ENCODE data around the gene GOSR2.

GOSR2 gene

DNA sequence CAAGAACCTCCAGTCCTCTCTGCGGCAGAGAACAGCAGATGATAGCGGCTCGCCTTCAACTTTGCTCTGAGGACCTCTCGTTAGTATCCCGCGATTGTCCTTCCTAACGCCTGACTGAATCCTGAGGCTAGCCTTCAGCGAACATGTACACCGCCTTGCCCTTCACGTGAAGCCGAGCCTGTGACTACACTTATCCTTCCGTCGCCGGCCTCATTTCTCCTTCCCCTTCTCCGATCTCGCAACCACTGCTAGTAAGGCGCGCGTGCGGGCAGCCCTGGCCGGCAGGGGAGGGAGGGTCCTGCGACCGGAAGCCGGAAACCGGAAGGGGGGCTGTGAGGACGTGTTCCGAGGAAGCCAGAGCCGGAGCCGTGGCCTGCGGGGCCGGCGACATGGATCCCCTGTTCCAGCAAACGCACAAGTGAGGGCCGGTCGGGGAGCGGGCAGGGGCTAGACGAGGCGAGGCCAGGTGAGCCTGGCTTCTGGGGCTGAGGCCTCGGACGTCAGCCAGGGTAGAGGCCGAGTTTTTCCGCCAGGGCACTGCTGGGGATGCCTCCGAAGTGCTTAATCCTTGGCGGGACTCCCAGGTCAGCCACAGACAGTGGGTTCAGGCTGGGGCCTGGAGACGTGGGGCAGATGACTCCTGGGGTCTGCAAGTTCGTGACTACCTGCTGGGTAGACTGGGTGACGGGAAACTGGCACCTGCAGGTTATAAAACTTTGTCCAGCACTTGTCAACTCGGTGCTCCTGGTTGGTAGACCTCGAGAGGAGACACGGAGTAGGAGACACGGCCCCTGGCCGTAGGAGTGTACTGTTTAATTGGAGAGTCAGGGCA lies at the start of gene GOSR2:
Gene GOSR2 (plus strand): TSS at position 357 of the 832 bp plus-strand sequence. CDS start 33 bp downstream, at position 390.
- DNase-seq (ENCODE audit: low spot score): peak; percentile 93

DNA sequence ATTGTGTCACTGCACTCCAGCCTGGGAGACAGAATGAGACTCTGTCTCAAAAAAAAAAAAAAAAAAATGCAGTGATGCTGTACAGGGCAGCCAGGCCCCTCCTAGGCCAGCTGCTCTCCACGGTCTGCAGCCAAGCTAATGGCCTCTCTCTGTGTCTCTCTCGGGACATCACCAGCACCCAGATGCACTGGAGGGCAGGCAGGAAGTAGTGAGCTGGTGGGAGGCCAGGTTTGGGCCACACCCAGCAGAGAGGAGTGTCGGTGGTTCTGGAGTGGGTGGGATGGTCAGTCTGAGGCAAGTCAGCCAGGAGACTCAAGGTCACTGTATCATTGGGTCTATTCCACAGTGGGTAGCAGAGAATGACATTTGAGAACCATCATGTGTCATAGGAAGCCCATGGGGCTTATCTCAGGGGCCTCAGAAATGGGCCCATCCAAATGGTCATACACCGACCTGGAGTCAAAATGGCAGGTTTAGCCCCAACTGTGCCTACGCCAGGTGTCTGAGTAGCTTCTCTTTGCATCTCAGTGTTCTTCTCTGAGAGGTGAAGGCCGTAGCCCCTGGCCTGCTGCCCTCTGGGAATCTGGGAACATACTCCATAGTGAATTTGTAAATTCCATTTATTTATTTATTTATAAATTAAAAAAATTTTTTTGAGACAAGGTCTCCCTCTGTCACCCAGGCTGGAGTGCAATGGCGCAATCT lies 48.9 kb upstream of the GOSR2 start:
- DNase-seq (ENCODE audit: low spot score): no peak

DNA sequence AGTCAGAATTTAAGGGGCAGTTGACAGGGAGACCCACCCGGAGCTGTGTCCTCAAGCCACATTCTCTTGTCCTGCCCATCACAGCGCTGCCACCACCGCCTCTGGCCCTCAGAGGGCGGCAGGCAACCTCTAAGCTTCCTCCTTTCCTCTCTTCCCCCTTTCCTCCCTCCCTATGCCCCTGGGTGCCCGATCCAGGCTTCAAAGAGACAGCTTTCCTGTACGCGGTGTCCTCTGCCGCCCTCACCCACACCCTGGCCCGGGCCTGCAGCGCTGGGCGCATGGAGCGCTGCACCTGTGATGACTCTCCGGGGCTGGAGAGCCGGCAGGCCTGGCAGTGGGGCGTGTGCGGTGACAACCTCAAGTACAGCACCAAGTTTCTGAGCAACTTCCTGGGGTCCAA lies 48.1 kb upstream of the GOSR2 start:
- no peak for DNase-seq (ENCODE audit: low spot score)

- DNase-seq (ENCODE audit: low spot score): no peak
These were observed 47.1 kb upstream of the GOSR2 start for GRCh38 chr17:46875849-46876352.

GRCh38 chr17:46876353-46876887 lies 46.5 kb upstream of the GOSR2 start:
- peak; percentile 89 for DNase-seq (ENCODE audit: low spot score)

GRCh38 chr17:46876926-46877325 lies 46.0 kb upstream of the GOSR2 start:
- no peak for DNase-seq (ENCODE audit: low spot score)

DNA sequence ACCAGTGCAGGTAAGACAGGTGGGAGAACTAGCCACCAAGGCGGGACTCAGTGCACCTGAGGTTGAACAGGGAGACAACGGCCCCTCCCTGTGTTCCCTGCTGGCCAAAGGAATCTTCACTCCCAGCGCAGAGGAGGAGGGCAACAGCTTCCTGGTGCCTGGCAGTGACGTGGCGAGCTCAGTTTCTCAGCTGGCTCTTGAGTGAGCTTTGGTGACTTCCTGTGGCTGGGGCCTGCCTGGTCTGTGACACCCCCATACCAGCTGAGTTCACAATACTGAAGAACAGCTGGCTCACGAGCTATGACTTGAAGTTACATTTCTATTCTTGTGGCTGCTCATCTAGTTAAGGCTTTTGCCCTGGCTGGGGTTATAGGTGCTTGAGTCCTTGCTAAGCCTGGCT lies 45.5 kb upstream of the GOSR2 start:
- no peak for DNase-seq (ENCODE audit: low spot score)

GRCh38 chr17:46878055-46878454 lies 44.9 kb upstream of the GOSR2 start:
- DNase-seq (ENCODE audit: low spot score): no peak

- no peak for DNase-seq (ENCODE audit: low spot score)
These were observed 43.9 kb upstream of the GOSR2 start for GRCh38 chr17:46879101-46879500.

DNA sequence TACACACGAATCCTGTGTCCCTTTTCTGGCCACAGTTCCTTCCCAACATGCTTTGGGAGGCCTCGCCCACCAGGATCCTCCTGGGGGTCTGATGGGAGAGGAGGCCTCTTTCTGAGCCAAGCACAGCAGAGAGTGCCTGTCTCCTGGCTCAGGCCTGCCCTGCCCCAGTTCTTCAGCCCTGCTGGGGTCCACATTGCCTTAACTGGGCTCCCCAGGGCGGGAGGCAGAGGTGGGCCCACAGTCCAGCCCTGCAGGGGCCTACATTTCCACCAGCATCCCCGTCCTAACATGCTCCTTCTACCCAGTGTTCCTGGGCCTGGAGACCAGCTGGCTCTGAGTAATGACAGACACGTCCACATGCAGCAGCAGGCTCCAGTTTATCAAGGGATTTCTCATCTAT lies 41.9 kb upstream of the GOSR2 start:
- DNase-seq (ENCODE audit: low spot score): no peak

DNA sequence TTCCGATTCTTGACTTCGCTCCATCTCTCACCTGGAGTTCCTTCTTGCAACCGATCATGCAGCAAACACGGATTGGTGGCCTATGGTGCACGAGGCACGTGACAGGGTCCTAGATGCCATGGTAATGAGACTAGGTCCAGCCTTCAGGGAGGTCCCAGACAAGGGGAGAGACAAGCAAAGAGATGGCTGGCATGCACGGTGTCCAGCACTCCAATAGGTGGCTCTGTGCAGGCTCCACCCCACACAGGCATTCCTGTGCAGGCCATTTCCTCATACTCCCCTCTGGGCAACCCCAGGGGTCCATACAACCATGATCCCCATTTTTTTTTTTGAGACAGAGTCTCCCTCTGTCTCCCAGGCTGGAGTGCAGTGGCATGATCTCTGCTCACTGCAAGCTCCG lies 40.3 kb upstream of the GOSR2 start:
- no peak for DNase-seq (ENCODE audit: low spot score)

DNA sequence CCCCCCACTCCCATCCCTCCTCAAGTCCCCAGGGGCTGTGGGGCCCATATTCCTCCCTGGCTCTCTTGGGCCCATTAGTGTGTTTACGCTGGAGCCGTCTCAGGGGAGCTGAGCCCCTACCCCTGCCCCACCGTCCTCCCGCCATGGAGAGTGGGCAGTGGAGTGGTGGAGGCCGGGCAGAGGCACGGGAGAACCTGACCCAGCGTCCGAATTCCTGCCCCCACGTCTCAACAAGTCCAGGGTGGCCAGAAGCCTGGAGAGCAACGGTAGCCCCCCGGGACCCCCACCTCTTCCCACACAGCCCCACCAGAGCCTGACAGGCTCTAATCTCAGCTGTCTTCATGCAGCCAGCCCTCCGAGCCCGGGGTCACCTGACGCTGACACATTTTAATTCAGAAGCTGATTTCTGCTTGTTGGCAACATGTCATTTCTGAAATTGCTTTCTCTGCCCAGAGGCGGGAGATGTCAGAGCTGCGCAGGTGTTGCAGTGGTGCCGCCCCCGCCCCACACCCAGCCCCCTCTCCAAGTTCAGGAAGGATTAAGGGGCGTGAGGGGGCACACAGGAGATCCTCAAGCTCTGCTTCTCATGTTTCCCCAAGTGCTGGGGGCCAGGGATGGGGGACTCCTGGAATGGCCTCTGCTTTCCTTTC lies 39.0 kb upstream of the GOSR2 start:
- DNase-seq (ENCODE audit: low spot score): no peak

DNA sequence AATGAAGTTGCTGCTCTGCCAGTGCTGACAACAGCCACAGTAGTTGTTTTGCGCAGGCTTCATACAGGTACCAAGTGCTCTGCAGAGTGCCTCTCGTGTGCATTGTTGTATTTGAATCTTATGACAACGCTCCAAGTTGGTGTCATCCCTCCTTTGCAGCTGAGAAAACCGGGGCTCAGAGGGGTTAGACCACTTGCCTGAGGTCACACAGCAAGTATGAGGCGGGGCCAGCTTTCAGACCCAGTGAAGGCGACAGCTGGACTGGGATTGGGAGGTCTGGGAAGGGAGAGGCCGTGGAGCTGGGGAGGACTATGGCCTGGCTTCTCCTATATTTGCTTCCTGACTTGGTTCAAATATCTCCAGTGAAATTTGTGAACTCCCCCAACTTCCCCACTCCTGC lies 38.4 kb upstream of the GOSR2 start:
- DNase-seq (ENCODE audit: low spot score): no peak

DNA sequence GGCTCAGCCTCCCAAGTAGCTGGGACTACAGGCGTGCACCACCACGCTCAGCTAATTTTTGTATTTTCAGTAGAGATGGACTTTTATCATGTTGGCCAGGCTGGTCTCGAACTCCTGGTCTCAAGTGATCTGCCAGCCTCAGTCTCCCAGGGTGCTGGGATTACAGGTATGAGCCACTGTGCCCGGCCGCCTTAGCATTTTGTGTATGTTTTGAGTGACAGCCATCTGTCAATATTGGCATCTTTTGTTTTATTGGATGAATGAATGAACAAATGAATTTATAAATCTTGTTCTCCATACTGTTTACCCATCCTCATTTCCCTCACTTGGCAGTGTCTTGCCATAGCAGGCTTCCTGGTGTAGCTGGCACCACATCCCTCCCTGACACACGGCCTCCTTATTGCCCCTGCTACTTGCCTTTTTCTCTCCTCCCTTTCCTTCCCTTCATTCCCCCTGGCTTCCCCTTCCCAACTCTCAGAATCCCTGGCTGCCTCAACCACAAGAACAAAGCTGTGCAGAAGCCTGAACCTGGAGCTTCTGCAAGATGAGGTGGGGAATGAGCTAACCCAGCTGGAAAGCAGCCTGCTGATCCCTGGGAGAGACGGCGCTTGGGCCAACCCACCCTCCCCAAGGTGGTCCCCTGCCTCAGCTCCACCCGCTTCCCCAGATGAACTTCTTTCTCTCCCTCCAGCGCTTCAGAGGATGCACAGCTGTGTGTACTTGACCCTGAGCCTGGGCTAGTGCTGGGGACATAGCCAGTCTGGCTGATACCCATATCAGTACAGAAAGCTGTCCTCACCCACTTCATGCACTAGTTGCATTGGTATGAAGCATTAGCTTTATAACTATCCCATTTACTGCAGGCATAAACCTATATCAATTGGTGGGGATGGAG lies 37.3 kb upstream of the GOSR2 start:
- DNase-seq (ENCODE audit: low spot score): no peak

DNA sequence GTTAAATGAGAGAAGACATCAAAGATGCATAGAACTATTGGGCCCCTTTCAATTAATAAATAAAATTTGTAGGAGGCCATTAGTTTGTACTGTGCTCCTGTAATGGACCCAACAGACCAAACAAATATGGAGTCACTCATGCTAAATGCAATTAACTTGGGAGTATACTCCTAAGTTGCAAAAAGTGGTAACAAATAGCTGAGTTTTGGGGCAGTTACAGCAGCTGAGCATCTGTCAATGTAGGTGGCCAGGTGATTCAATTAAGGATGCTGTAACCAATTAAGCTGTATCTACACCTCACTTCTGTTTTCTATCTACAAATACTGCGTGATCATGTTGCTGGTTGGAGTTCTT lies 36.7 kb upstream of the GOSR2 start:
- DNase-seq (ENCODE audit: low spot score): no peak

DNA sequence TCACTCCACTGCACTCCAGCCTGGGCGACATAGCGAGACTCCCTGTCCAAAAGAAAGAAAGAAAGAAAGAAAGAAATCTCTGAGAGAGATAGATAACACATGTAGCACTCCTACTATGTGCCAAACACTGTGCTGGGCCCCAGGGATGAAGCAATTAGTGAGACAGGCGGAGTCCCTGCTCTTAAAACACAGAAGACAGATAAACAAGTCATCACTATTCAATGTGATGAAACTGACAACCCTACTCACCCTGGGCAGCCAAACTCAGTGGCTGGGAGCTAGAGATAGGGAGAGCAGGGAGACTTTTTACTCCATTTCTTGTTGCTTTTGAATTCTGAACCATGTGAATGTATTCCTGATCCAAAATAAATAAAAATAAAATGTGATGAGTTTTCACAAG lies 35.2 kb upstream of the GOSR2 start:
- DNase-seq (ENCODE audit: low spot score): no peak

DNA sequence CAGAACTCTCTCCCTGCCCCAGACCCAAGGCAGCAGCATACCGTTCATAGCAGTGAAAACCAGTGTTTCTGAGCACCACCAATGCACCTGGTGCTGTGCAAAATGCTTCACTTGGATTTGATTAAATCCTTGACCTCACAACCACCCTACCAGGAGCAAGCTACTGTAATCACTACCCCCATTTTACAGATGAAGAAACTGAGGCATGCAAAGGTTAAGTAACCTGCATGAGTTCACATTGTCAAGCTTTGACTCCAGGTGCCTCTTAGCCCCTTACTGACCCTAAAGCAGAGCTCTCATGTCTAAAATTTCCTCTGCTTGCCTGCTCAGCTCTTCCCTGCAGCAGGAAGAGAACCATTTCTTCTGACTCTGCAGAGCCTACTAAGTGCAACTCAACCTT lies 34.2 kb upstream of the GOSR2 start:
- DNase-seq (ENCODE audit: low spot score): no peak

- DNase-seq (ENCODE audit: low spot score): no peak
These were observed 33.4 kb upstream of the GOSR2 start for GRCh38 chr17:46889519-46889918.

DNA sequence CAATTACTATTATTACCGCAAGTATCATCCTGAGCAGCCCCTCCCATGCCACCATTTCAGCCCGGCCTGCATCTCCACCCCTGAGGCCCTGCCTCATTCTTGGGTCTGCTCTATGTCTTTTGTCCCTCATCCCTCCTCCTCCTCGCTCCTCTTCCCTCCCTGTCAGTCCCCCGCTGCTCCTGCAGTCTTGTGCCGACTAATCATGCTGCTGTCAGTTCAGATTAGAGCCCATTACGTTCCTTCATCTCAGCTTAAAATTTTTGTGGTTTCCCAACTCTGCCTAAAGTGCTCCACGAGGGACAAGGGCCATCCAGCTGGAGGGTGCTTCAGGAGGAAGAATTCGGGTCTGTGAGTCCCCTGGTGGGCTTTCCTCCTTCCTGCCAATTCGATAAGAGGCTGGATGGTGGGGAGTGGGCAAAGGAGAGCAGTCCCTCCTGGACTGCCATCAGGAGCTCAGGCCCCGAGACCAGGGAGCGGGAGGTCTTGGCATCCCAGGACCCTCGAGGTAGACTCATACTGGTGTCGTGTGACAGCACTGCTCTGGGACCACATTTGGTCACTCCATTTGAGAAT lies 32.9 kb upstream of the GOSR2 start:
- DNase-seq (ENCODE audit: low spot score): no peak

DNA sequence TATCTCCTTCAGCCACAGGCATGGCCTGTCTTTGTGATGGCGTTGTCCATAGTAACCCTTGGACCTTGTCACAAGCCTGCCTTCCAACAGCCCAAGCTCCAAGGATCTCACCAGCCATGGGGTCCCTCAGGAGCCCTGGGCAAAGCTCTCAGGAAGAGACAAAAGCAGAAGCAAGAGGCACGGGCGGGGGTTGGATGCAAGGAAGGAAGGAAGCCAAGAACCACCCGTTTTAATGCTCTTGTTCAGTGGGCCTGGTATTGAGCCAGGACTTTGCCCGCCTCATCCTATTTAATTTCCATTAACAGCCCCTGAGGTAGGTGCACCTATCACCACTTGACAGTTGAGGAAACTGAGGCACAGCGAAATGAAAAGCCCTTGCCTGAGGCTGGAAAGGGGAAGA lies 32.3 kb upstream of the GOSR2 start:
- DNase-seq (ENCODE audit: low spot score): no peak

DNA sequence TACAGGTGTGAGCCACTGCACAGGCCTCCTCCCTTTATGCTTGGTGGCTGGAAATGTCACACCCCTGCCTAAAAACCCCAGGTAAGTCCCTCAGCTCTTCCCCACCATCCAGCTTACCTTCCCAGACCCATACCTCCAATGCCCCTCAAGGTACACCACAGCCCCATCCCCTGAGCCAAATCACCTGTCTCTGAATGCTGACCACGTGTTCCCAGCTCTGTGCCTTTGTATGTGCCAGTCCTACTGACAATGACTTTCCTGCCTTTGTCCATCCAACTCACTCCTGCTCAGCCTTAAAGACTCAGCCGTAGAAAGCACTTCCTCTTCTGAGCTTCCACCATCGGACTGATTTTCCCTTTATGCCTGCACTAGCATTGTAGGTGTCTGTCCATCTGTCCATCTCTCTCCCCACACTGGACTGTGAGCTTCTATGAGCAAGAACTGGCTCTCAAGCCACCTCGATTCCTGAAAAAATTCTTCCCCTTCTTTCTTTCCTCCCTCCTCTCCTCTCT lies 30.7 kb upstream of the GOSR2 start:
- DNase-seq (ENCODE audit: low spot score): no peak

Measured in cerebellar cortex (tissue), 1 donor.